Suppressor macrophage treated with lipopolysaccharide for 4 hours (primary cell): ENCODE results near the gene SINHCAF.
"Not testable (repeated sequence)": the region's sequence is repeated elsewhere in the genome, so short reads cannot be mapped to it uniquely, and the experiment has no call there.

Source experiments
- DNase-seq: peaks from one replicate; pipeline ENCODE4 v3.0.0-alpha.2; 2020

SINHCAF gene, protein sequence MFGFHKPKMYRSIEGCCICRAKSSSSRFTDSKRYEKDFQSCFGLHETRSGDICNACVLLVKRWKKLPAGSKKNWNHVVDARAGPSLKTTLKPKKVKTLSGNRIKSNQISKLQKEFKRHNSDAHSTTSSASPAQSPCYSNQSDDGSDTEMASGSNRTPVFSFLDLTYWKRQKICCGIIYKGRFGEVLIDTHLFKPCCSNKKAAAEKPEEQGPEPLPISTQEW

DNA sequence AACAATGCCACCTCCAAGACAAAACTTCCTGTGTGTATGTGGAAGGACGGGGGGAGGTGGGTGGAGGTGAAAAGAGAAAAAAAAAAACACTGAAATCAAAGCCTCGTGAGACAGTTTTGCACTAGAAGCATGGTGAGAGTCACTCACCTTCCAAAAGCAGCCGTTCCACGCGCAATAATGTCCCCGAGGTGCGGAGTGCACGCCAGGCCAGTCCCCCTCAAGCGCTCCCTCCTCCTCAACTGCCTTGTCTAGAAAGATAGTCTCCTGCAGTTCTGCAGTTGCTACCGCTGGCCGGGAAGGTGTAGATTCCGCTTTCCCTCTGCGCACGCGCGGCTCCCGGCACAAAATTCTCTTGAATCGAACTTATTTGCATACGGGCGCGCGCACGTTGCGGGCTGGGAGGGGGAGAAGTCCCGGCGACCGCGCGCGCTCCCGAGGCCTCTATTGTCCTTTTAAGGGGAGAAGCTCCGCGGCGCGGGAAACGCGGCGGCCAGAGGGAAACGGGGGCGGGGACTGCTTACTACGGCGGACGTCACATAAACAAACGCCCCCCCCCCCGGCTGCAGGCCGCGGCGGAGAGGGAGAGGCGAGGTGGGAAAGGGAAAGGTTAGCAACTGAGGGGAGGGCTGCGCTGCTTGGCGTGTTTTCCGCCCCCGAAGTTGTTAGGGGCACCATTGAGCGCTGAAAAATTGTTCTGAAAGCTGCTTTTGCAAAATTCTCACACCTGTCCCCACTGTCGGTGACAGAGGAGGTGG is at the start of gene SINHCAF:
SINHCAF (minus strand) TSS at position 274 of the 755 bp plus-strand sequence. CDS start 27,946 bp downstream, outside the sequence.
- peak; percentile 99 for DNase-seq

DNA sequence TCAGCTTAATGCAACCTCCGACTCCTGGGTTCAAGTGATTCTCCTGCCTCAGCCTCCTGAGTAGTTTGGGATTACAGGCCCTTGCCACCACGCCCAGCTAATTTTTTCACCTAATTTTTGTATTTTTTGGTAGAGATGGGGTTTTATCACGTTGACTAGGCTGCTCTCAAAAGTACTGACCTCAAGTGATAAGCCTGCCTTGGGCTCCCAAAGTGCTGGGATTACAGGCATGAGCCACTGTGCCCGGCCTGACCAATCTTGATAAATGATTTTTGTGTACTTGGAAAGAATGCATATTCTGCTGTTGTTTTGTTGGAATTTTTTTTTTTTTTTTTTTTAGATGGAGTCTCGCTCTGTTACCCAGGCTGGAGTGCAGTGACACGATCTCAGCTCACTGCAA is 49.5 kb upstream of the SINHCAF start:
- DNase-seq: not testable (repeated sequence)

DNA sequence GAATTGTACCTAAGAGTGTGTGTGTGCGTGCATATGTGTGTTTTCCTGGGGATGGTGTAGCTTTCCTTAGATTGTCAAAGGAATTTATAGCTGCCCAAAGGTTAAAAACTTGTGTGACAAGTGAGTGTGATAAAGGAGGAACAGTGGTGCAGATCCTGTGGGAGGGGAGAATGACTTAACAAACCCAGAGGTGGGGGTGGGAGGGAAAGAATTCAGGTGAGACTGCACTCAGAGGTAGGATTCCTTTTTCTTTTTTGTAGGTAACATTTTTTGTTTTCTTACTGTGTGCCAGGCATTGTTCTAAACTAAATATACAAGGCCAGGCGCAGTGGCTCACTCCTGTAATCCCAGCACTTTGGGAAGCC is 45.3 kb upstream of the SINHCAF start:
- DNase-seq: no peak

DNA sequence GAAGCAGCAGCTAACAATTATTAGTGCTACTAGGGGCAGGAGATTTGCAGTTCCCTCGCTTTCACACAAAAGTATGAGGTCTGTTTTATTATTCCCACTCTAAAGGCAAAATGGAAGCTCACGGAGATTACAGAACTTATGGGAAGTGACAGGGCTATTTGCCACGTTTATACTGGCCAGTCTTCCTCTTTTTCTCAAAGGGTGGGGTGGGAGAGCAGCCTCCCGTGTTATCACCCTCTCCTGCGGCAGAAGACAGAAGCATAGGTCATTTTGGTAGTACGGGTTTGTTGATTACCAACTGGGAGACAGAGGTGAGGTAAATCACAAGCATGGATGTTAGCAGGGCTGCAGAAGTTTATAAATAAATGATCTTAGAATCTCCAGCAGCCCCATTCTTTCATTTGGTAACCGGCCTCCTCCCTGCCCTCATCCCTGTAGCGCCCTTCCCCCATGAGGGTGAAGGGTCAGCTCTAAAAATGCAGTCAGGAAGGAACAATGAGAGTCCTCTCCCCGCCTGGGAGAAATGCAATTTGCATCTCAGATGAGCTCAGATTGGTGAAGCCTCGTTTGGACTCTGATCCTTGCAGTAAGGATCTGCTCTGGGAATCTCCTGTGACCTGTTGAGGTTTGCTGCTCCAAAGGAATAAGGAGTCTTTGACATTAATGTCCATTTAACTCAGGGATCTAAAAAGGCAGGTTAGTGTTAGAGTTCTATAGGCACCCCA is 44.7 kb upstream of the SINHCAF start:
- DNase-seq: peak; percentile 38

DNA sequence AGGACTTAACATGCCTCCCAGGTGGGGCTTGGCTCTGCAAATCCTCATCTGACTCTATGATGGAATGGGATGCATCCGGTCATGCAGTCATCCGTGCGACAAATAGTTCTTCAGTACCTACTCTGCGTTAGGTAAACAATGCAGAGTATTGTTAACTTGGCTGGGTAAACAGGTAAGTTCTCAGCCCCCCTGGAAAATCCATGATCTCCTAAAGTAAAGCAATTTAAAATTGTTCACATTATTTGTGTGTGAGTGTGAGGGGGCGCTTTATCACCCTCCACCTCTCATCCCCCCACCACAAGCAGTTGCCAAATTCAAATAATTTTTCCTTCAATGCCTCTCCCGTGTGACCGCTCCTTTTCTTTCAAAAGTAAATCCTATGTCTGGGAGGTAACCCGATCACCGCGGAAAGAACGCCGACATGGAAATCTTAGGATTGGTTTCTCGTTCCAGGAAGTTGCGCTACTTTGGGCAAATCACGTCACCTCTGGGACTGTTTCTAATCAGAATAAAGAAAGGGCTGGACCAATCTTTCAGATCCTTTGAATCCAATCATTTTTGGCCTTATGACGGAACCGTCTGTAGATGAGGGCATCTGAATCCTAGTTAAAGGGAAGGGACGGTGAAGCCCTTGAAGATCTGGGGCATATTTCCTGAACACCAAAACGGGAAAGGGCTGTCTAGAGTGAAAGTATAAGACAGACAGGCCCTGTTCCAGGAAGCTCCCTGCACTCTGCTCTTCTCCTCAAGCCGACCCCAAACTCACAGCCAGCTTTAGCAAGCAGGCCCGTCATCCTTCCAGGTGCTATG is 44.0 kb upstream of the SINHCAF start:
- no peak for DNase-seq

DNA sequence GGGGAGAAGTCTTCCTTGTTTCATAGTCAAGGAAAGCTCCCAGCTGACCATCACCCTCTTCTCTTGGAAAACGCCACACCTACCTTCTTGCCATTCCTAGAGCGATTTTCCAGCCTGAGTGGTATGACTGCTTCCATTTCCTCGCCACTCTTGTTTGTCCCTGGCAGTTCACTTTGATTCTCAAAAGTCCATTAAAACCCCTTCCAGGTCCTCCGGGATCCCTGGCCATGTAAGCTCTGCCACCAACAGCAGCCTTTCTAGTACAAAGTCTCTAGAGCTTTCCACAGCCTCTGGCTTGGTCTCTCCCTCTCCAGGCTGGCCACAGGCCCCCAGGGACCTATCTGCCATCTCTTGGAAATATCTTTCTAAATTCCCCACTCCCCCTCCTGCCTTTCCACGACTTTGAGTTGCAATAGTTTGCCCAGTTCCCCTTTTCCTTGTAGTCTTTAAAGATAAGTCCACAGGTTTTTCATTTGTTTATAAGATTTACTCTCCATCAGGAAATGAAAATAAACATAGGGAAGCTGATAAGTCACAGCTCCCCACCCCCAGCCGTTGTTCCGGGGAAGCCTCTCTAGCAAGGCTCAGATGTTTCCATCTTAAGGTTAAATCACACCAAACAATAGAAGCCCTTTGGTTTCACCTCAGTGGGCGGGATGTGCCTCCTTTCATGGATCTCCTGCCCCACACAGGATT is 42.9 kb upstream of the SINHCAF start:
- peak; percentile 15 for DNase-seq

DNA sequence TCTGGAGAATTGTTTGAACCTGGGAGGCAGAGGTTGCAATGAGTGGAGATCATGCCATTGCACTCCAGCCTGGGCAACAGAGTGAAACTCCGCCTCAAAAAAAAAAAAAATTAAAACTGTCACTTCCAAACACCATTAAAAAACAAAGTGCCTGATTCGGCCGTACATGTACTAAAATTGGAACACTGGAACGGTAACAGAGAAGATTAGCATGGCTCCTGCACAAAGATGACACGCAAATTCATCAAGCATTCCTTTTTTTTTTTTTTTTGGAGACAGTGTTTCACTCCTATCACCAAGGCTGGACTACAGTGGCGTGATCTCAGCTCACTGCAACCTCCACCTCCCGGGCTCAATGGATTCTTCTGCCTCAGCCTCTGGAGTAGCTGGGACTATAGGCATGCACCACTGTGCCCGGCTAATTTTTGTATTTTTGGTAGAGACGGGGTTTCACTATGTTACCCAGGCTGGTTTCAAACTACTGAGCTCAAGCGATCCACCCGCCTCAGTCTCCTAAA is 40.2 kb upstream of the SINHCAF start:
- no peak for DNase-seq

DNA sequence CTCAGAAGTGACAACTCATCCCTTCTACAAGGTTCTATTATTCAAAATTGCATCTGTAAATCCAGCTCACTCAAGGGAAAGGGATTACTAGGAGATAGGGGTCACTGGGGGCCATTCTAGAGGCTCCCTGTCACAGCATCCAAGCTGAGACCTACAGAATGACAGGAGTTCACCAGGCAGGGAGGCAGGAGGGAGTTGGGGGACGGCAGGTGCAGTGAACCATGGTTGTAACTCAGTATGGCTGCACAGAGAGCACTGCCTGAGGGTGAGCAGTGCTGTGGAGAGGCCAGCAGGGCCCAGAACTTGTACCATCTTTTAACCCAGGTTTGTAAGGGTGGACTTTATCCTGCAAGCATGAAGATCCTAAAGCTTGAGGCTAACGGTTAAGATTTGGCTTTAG is 37.9 kb upstream of the SINHCAF start:
- DNase-seq: no peak

DNA sequence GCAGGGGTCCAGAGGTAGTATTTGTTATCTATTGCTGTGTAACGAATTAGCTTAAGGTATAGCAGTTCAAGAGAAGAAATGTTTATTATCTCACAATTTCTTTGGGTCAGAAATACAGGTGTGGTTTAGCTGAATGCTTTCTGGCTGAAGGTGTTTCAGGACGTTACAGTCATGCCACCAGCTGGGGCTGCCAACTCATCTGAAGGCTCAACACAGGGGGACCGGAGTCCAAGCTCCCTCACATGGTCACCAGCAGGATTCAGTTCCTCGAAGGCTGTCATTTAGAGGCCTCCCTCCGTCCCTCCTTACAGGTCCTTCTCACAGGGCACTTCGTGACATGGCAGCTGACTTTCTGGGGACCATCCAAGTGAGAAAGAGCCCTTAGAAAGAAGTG is 37.5 kb upstream of the SINHCAF start:
- peak; percentile 6 for DNase-seq

DNA sequence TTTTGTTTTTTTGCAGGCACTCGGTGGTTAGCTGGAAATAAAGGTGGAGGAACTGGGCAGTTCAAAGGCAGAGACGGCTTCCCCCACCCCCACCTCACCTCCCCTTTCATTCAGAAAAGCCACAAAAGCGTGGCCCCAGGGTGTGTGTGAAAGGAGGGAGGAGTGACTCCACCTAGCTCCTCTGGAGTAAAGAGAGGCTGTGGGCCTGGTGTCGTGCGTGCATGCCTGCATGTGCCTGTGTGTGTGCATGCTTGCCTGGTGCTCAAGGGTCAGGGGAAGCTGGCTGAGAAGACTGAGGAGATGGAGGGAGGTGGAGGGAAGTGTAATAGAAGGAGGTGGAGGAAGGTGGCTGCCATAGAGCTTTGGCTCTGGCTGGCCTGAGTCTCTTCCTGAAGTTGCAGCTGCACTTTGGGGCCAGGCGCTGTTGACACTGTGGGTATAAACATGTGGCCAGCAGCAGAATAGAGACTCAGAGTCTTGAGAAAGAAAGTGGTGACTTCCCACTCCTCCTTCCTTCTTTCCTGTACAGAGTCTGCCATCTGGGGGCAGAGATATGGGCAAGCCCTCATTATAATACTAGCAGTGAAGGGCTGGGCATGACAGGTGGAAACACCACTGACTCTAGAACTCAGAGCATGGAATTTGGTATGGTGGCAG is 36.9 kb upstream of the SINHCAF start:
- peak; percentile 57 for DNase-seq

DNA sequence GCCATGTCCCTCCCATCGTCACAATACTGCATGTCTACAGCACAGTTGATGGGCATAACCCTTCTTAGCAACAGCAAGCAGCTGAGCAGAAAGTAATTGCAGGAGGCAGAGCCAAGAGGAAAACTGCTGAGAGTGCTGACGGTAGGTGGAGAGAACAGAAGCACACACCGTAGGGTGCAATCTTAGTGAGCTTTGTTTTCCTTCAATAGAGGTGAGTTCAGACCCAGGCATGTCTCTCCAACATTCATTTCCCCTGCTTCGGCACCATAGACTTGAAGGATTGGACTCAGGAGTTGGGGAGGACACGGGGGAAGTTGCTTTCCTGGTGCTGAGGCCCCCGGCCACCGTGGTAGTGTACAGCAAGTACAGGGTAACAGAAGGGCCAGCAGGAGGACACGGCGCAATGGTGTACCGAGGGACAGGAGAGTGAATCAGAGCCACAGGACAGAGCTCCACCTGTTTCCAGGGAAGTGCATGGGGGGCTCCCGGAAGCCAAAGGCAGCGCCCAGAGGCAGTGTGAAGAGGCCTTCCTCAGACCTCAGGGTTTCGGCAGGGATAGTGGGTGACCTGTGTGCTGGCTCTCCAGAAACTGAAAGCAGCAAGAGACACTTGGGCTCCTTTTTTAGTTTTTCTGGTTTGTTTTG is 36.3 kb upstream of the SINHCAF start:
- peak; percentile 11 for DNase-seq

DNA sequence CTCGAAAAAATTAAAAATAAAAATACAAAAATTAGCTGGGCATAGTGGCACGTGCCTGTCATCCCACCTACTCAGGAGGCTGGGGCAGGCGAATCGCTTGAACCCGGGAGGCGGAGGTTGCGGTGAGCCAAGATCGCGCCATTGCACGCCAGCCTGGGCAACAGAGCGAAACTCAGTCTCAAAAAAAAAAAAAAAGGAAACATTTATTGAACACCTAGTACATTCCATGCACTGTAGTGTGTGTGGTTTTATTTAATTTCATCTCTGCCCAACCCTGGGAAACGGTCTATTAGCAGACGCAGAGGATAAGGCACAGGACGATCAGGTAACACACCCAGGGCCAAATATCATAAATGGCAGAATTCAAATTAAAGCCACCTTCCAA is 35.8 kb upstream of the SINHCAF start:
- no peak for DNase-seq

DNA sequence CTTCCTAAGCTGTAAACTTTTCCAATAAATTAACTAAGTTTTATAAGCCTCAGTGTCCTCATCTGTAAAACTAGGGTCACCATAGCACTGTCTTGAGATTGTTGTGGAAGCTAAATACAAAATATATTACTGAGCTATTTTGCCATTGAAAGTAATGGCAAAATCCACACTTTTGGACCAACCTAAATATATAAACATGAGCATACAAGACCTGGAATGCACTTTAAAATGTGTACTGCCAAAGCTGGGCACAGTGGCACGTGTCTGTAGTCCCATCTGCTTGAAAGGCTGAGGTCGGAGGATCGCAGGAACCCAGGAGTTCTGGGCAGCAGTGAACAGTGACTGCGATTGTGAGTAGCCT is 29.8 kb upstream of the SINHCAF start:
- DNase-seq: no peak

DNA sequence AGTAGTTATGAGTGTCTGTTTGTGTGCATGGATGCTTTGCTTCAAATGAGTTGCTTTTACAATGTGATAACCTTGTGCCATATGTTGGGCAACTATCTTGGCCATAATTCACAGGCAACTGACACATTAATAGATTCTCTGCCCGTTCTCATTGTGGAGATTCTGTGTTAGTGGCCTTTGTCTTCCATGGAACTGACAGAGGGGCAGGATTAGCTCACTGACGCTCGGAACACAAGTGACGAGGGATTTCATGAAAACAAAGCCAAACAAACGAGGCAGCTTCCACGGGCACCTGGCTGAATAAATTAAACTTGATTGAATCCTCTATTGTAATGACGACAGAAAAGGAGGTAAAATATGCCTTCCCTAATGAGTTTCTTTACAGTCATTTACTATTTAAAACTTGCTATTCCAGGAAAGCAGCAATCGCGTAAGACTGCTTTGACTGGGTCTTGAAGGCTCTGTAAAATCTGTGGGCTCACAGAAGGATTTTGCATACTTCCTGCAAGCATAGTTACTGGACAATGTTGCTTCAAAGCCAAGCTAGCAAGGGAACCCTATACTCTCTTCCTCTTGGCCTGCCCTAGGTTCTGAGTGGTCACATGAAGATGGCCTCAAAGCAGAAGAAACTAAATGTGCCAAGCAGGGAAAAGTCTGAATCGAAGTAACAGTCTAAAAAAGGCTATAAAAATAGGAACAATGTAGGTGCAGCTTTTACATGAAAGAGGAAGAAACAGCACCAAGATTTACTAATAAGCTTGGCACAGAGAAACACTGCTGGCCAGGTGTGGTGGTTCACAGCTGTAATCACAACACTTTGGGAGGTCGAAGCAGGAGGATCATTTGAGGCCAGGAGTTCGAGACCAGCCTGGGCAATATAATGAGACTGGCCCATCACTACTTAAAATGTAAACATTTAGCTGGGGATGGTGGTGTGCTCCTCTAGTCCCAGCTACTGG is 28.1 kb upstream of the SINHCAF start:
- peak; percentile 28 for DNase-seq

DNA sequence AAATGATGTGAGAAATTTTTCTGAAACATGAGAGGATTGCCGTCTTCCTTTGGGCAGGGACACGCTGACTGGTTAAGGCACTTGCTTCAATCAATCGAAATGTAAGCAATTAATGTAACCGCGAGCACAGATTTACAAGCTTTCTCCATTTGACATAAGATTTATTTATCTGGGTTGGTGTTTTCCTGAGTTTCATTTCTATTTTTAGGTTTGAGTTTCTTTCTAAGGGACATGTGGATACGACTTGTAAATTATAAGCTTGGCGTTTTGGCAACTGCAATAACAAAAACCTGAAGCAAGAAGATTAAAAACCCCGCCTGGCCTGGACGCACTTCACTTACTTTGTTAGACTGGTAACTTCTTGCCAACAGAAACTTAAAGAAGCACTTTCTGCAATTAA is 20.3 kb upstream of the SINHCAF start:
- no peak for DNase-seq

DNA sequence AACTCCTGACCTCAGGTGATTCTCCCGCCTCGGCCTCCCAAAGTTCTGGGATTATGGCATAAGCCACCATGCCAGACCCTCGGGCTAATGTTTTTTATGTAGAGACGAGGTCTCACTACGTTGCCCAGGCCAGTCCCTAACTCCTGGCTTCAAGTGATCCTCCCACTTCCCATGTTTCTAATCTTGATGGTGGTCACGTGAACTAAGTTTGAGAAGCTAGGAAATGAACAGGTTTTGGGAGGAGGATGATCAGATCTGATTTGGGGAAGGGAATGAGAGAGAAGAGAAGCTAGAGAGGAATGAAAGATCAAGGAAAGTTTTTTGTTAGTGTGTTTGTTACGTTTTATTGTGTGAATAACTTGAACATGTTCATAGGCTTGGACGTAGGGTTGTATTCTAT is 17.2 kb upstream of the SINHCAF start:
- no peak for DNase-seq

DNA sequence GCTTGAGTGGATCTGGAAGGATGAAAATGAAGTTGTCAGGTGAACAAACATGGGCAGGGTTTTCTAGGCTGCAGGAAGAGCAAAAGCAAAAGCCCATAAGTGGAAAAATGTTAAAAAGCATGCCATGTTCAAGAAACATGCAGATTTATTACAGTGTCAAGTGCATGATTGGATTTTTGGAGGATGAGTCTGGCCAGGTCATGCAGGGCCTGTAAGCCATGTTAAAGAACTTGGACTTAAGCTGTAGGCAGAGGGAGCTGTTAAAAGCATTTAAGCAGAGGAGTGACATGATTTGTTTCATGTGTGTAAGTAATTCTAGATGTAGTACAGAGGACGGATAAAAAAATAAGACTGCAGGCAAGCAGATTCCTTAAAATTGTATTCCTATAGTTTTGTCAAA is 16.3 kb upstream of the SINHCAF start:
- no peak for DNase-seq

DNA sequence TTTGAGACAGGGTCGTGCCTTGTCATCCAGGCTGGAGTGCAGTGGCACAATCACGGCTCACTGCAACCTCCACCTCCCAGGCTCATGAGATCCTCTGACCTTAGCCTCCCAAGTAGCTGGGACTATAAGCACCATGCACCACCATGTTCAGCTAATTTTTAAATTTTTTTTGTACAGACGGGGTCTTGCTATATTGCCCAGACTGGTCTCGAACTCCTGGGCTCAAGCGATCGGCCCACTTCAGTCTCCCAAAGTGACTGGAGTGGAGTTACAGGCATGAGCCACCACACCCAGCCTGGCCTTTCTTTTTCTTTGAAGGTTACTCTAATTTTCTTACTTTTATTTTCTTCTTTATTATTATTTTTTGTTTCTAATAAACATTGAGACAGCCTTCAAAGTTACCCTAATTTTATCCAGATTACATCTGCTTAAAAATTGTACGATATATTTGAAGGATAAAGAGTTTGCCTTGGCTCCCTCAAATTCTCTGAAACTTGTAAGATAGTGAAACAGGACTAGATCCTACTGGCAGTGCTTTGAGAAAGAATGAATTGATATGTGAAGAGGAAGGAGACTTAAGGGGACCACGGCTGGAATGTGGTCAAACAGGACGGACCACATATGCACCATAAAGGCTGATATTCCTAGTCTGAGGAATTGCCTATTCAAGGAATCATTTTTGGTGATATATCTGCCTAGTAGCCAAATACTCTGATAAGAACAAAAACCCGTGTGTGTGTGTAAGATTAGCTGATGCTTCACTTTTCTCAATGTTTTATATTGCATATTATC is 14.1 kb upstream of the SINHCAF start:
- DNase-seq: no peak

DNA sequence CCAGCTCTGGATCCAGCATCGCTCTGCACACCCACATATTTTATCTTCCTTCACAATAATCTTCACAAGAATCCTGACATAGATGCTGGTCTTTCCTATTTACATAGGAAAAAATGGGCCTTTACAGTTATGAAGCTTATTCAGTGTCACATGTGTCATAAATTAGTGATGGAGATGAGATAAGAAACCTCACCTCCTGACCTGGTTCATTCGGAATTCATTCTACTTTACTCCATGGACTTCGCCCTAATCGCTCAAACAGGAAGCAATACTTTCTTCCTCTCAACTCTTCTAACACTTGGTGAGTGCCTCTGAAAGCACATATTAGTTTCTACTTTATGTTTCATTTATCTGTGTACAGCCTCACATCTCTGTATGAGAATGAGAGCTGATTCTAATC is 12.0 kb upstream of the SINHCAF start:
- DNase-seq: no peak
